Endodermal cell (in vitro differentiated cells): Measurements from ENCODE around the gene SGF29. TPM values are rescaled to one million over a fixed set of nuclear protein-coding genes. Genes with fewer than 3 reads are reported as not detected.
A peak's percentile ranks its signal among the peaks of the same experiment; 100 is the strongest.

Experiments used
- DNase-seq: peaks from one replicate; pipeline ENCODE4 v3.0.0-alpha.2; 2017
- H3K27ac ChIP-seq: 2 replicates; pipeline ENCODE4 v1.5.1; 2013; ENCODE audit warnings: mild to moderate bottlenecking, low read depth, low read length, moderate library complexity
- H3K27me3 ChIP-seq: 2 replicates; pipeline ENCODE4 v1.6.1; 2013; ENCODE audit warnings: mild to moderate bottlenecking, low read length, moderate library complexity; ENCODE audit not compliant: insufficient read depth, control insufficient read depth, poor library complexity, severe bottlenecking
- H3K36me3 ChIP-seq: 2 replicates; pipeline ENCODE4 v1.7.0; 2013; ENCODE audit warnings: mild to moderate bottlenecking, low read length, moderate library complexity; ENCODE audit not compliant: control insufficient read depth, insufficient read depth
- H3K4me1 ChIP-seq: one replicate; pipeline ENCODE4 v1.7.0; 2013; ENCODE audit warnings: low read length; ENCODE audit not compliant: control insufficient read depth, insufficient read depth
- H3K4me3 ChIP-seq: 2 replicates; pipeline ENCODE4 v1.5.1; 2013; ENCODE audit warnings: mild to moderate bottlenecking, low read length, moderate library complexity
- H3K9ac ChIP-seq: 2 replicates; pipeline ENCODE4 v1.6.1; 2013; ENCODE audit warnings: mild to moderate bottlenecking, low read length, moderate library complexity; ENCODE audit not compliant: poor library complexity, severe bottlenecking; ENCODE audit errors: extremely low read depth
- H3K9me3 ChIP-seq: 2 replicates; pipeline ENCODE4 v1.6.1; 2013; ENCODE audit warnings: mild to moderate bottlenecking, low read length, moderate library complexity; ENCODE audit not compliant: control insufficient read depth
- H3K27ac Mint-ChIP-seq: 2 replicates; pipeline ENCODE4 v1.8.0; 2020; ENCODE audit warnings: mixed read lengths
- H3K27me3 Mint-ChIP-seq: 2 replicates; pipeline ENCODE4 v1.8.0; 2021; ENCODE audit warnings: mild to moderate bottlenecking, mixed read lengths; ENCODE audit not compliant: insufficient read depth
- H3K36me3 Mint-ChIP-seq: 2 replicates; pipeline ENCODE4 v1.8.0; 2020; ENCODE audit warnings: low read depth, mixed read lengths
- H3K4me1 Mint-ChIP-seq: 2 replicates; pipeline ENCODE4 v1.8.0; 2020; ENCODE audit warnings: mixed read lengths
- H3K4me3 Mint-ChIP-seq: 2 replicates; pipeline ENCODE4 v1.8.0; 2020; ENCODE audit warnings: mild to moderate bottlenecking, moderate library complexity, mixed read lengths
- H3K9me3 Mint-ChIP-seq: 2 replicates; pipeline ENCODE4 v1.8.0; 2020; ENCODE audit warnings: mild to moderate bottlenecking, mixed read lengths
- WGBS, 2 experiments: methylation state at CpG; one replicate each; pipeline versions ENCODE4 v1.1.5 to v1.1.7; 2013; ENCODE audit warnings: missing lambda C conversion rate in 2 of 2, mixed read lengths in 1 of 2; ENCODE audit not compliant: insufficient coverage in 1 of 2, insufficient read length in 1 of 2; 5-methylcytosine and 5-hydroxymethylcytosine counted together
- long read RNA-seq, 4 experiments: library from polyadenylated mRNA in 2 of 4; library from RNA in 1 of 4; library from capped mRNA in 1 of 4; stranded (forward) in 3 of 4; unstranded in 1 of 4; transcript quantifications; one replicate each; pipeline ENCODE4 v2.0.0, GENCODE V29; 2020 to 2021; ENCODE audit warnings: inconsistent platforms in 1 of 4
- polyA plus RNA-seq, 2 experiments: library from polyadenylated mRNA; stranded (reverse); fragments of 50-300 nt; gene quantifications; one replicate each; pipeline ENCODE4 v1.2.3, GENCODE V29; 2013
- total RNA-seq, 2 donors: library from RNA; stranded (reverse); fragmentation: NEBNext Ultra II Directional in 1 of 2; extraction: Animal tissue kit (Norgen Biotek cat#: 25700) in 1 of 2; gene quantifications; 2 replicates in 1 of 2; 3 replicates in 1 of 2; pipeline ENCODE4 v1.2.1, GENCODE V29; 2021
- TF ChIP-seq, protein P1 (sequence below): fragments of 200-600 bp; sonication (generic); conservative IDR thresholded peaks from 2 replicates; pipeline ENCODE4 v1.5.0; 2021; ENCODE audit warnings: antibody characterized with exemption, mild to moderate bottlenecking

Gene SGF29
- total RNA-seq, result 10 to 100 TPM; 16.5 to 18.9 TPM
- polyA plus RNA-seq (2013, experiment 1 of 2), result 20.2 TPM
- polyA plus RNA-seq (2013, experiment 2 of 2), result 17.8 TPM
- long read RNA-seq, experiment 1, partial matches to known transcripts, result 1 of 2 reads
- long read RNA-seq, experiment 1, other reads (novel, unspliced or antisense), result 0 of 2 reads
- long read RNA-seq, experiment 2, transcript SGF29-201 (10 exons, 1,153 nt), result major isoform, 6 of 10 reads
- long read RNA-seq, experiment 2, partial matches to known transcripts, result 2 of 10 reads
- long read RNA-seq, experiment 2, other reads (novel, unspliced or antisense), result 2 of 10 reads
- long read RNA-seq, experiment 3, transcript SGF29-201 (10 exons, 1,153 nt), result major isoform, 22 of 33 reads
- long read RNA-seq, experiment 3, partial matches to known transcripts, result 4 of 33 reads
- long read RNA-seq, experiment 3, other reads (novel, unspliced or antisense), result 7 of 33 reads
- long read RNA-seq, experiment 4, transcript SGF29-201 (10 exons, 1,153 nt), result major isoform, 17 of 22 reads
- long read RNA-seq, experiment 4, partial matches to known transcripts, result 2 of 22 reads
- long read RNA-seq, experiment 4, other reads (novel, unspliced or antisense), result 2 of 22 reads

DNA sequence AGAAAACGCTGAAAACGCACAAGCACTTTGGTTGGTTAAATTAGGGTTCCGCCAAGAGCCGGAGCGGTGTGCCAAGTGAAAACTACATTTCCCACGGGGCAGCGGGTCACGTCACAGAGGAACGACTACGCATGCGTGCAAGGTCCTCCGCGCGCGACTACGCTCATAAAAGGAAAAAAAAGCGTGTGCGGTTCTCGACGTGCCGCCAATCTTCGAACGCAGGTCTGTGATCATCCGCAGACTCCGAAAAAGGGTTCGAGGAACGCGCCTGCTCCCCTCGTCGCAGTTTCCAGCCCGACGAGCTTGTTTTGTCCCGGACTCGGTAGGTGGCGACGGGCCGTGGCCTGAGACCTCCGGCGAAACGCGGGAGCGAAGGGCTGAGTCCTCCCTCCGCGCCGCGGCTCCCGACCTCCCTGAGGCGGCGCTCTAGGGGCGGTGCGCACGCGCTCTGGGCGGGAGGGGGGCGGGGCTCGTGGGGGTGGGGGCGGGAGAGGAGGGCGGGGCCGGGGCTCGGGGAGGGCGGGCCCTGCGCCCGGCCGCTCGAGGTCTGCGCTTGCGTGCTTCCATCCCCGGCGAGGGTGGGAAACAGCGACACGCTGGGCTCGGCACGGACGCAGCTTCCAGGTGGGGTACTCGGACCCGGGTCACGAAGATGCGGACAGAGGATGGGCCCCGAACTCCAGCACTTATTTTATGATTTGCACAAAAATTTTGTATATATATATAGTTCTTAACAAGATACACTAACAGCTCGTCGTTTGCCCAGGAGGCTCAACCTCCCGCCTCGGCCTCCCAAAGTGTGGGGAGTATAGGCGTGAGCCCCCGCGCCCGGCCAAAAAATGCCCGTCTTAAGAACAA, at the start of gene SGF29:
Gene SGF29 (plus strand): TSS at position 145 of the 858 bp plus-strand sequence. CDS start 27,150 bp downstream, outside the sequence.
- peaks cover 4% of the 10 kb centered on the region for H3K27me3 Mint-ChIP-seq
- peaks cover under 1% of the 10 kb centered on the region for H3K9me3 Mint-ChIP-seq
- H3K9me3 ChIP-seq, result no peaks in the 10 kb centered on the region
- peak; percentile 95 for DNase-seq
- 6 to 7% methylated on average over 36 to 79 of the region's 88 CpGs for WGBS, 2 experiments
- H3K4me1 ChIP-seq, result no peaks in the 10 kb centered on the region
- peak within 1 kb of the TSS; percentile 80 for H3K4me3 Mint-ChIP-seq
- H3K36me3 ChIP-seq, result peaks cover 7% of the 10 kb centered on the region
- peak within 1 kb of the TSS; percentile 97 for H3K27ac ChIP-seq
- H3K36me3 Mint-ChIP-seq, result peaks cover 14% of the 10 kb centered on the region
- no peaks in the 10 kb centered on the region for H3K27me3 ChIP-seq
- peak within 1 kb of the TSS; percentile 83 for H3K9ac ChIP-seq
- H3K4me3 ChIP-seq, result peak within 1 kb of the TSS; percentile 82
- TF ChIP-seq, protein P1, sequence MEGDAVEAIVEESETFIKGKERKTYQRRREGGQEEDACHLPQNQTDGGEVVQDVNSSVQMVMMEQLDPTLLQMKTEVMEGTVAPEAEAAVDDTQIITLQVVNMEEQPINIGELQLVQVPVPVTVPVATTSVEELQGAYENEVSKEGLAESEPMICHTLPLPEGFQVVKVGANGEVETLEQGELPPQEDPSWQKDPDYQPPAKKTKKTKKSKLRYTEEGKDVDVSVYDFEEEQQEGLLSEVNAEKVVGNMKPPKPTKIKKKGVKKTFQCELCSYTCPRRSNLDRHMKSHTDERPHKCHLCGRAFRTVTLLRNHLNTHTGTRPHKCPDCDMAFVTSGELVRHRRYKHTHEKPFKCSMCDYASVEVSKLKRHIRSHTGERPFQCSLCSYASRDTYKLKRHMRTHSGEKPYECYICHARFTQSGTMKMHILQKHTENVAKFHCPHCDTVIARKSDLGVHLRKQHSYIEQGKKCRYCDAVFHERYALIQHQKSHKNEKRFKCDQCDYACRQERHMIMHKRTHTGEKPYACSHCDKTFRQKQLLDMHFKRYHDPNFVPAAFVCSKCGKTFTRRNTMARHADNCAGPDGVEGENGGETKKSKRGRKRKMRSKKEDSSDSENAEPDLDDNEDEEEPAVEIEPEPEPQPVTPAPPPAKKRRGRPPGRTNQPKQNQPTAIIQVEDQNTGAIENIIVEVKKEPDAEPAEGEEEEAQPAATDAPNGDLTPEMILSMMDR, result peak; percentile 55
- peak within 1 kb of the TSS; percentile 96 for H3K27ac Mint-ChIP-seq
- H3K4me1 Mint-ChIP-seq, result no peaks in the 10 kb centered on the region

DNA sequence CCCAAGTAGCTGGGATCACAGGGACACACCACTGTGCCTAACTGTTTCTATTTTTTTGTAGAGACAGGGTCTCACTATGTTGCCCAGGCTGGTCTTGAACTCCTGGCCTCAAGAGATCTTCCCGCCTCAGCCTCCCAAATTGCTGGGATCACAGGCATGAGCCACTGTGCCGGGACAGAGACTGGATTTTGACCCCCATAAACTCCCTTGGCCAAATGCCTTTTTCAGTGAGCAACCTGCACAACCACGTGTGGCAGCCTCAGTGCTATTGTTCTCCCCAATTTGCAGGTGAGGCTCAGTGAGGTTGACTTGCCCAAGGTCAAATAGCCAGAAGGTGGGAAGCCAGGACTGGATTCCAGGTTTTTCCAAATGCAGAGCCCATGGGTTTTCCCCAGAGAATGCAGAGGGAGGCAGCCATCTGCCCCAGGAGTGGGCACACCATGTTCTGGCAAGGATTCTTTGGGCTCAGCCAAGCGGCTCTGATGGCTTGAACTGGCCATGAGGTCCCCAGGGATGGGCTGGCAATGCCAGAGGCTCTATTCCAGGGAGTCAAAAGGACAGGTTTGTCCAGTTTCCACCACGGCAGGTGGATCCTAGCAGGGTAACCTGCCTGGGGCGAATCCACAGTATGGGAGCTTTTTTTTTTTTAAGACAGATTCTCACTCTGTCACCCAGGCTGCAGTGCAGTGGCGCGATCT, 48.9 kb upstream of the SGF29 start:
- H3K27ac ChIP-seq, result no peak overlapping the region
- TF ChIP-seq, protein P1, result no peak
- Mint-ChIP-seq H3K27me3 (peaks cover 12% of the 10 kb centered on the region), H3K36me3 (no peaks in the 10 kb centered on the region), H3K9me3 (no peaks in the 10 kb centered on the region), H3K27ac (no peak overlapping the region), H3K4me3 (no peak overlapping the region), H3K4me1 (no peaks in the 10 kb centered on the region)
- no peaks in the 10 kb centered on the region for H3K36me3 ChIP-seq
- no peaks in the 10 kb centered on the region for H3K9me3 ChIP-seq
- H3K4me1 ChIP-seq, result no peaks in the 10 kb centered on the region
- no peak for DNase-seq
- no peak overlapping the region for H3K9ac ChIP-seq
- WGBS, 2 experiments, result 71 to 90% methylated on average over 5 to 8 of the region's 8 CpGs
- no peaks in the 10 kb centered on the region for H3K27me3 ChIP-seq
- no peak overlapping the region for H3K4me3 ChIP-seq
